Osteoblast (primary cell): ENCODE results near the gene MEGF10. TPM values are rescaled to one million over a fixed set of nuclear protein-coding genes. Genes with fewer than 3 reads are reported as not detected.

ENCODE experiments used
- DNase-seq: peaks from one replicate; pipeline ENCODE4 v3.0.0; 2011; ENCODE audit warnings: low spot score, mixed read lengths; ENCODE audit not compliant: insufficient read length; ENCODE audit errors: missing footprints
- H2AFZ ChIP-seq: 2 replicates; pipeline ENCODE4 v1.6.0; 2011; ENCODE audit warnings: mild to moderate bottlenecking, low read length
- H3K27ac ChIP-seq: 2 replicates; pipeline ENCODE4 v1.5.1; 2011; ENCODE audit warnings: mild to moderate bottlenecking, low read depth, low read length, moderate library complexity
- H3K27me3 ChIP-seq: 2 replicates; pipeline ENCODE4 v1.6.0; 2012; ENCODE audit warnings: mild to moderate bottlenecking, control low read depth, inconsistent platforms, low read length, moderate library complexity; ENCODE audit not compliant: insufficient read depth
- H3K36me3 ChIP-seq: 2 replicates; pipeline ENCODE4 v1.5.1; 2011; ENCODE audit warnings: mild to moderate bottlenecking, low read length, control low read depth, moderate library complexity; ENCODE audit not compliant: insufficient read depth
- H3K4me1 ChIP-seq: 2 replicates; pipeline ENCODE4 v1.5.1; 2011; ENCODE audit warnings: mild to moderate bottlenecking, low read length, control low read depth, moderate library complexity; ENCODE audit not compliant: insufficient read depth
- H3K4me2 ChIP-seq: 2 replicates; pipeline ENCODE4 v1.6.0; 2011; ENCODE audit warnings: mild to moderate bottlenecking, low read length; ENCODE audit not compliant: insufficient read depth
- H3K4me3 ChIP-seq: fragments of 200-600 bp; sonication (generic); 3 replicates; pipeline ENCODE4 v1.5.1; 2012; ENCODE audit warnings: mild to moderate bottlenecking, low read length, inconsistent platforms; ENCODE audit not compliant: insufficient read depth
- H3K79me2 ChIP-seq: 2 replicates; pipeline ENCODE4 v1.6.0; 2012; ENCODE audit warnings: mild to moderate bottlenecking, low read length, control low read depth, inconsistent platforms; ENCODE audit not compliant: insufficient read depth
- H3K9me3 ChIP-seq: 2 replicates; pipeline ENCODE4 v1.5.1; 2011; ENCODE audit warnings: low read depth, low read length, control low read depth
- H4K20me1 ChIP-seq: 2 replicates; pipeline ENCODE4 v1.6.0; 2012; ENCODE audit warnings: mild to moderate bottlenecking, low read length, control low read depth; ENCODE audit not compliant: insufficient read depth
- CTCF ChIP-seq: IDR thresholded peaks from 2 replicates; pipeline ENCODE4 v1.5.1; 2011; ENCODE audit warnings: mild to moderate bottlenecking, low read depth, low read length, moderate library complexity; ENCODE audit errors: extremely low read depth
- total RNA-seq: library from RNA; depleted of rRNA; stranded (reverse); fragments of >200 nt; gene quantifications from 2 replicates; pipeline ENCODE4 v1.2.3, GENCODE V29; 2012

Gene MEGF10
- total RNA-seq, 1 donor, result 1.4 TPM

- TF ChIP-seq CTCF, result no peak
- no peak overlapping the region for H2AFZ ChIP-seq
Measured at GRCh38 chr5:127415034-127415433, 124.4 kb downstream of the MEGF10 start.

GRCh38 chr5:127416906-127417305 is 126.3 kb downstream of the MEGF10 start:
- no peaks in the 10 kb centered on the region for H4K20me1 ChIP-seq
- no peak overlapping the region for H3K4me3 ChIP-seq
- no peaks in the 10 kb centered on the region for H3K79me2 ChIP-seq
- no peak overlapping the region for H3K27ac ChIP-seq
- no peak overlapping the region for H3K4me2 ChIP-seq
- DNase-seq, result peak; percentile 69
- H3K27me3 ChIP-seq, result peaks cover 4% of the 10 kb centered on the region
- H2AFZ ChIP-seq, result no peak overlapping the region
- no peaks in the 10 kb centered on the region for H3K36me3 ChIP-seq
- no peaks in the 10 kb centered on the region for H3K4me1 ChIP-seq
- H3K9me3 ChIP-seq, result no peaks in the 10 kb centered on the region
- TF ChIP-seq CTCF, result no peak

More at GRCh38 chr5:127415034-127415433, 124.4 kb downstream of the MEGF10 start:
- no peaks in the 10 kb centered on the region for H3K36me3 ChIP-seq
- H3K27ac ChIP-seq, result no peak overlapping the region
- no peak for DNase-seq
- no peak overlapping the region for H3K4me3 ChIP-seq
- no peaks in the 10 kb centered on the region for H3K4me1 ChIP-seq
- H3K27me3 ChIP-seq, result peaks cover 4% of the 10 kb centered on the region
- no peak overlapping the region for H3K4me2 ChIP-seq
- no peaks in the 10 kb centered on the region for H3K79me2 ChIP-seq
- H4K20me1 ChIP-seq, result no peaks in the 10 kb centered on the region
- no peaks in the 10 kb centered on the region for H3K9me3 ChIP-seq

GRCh38 chr5:127417528-127417927 is 126.9 kb downstream of the MEGF10 start:
- no peaks in the 10 kb centered on the region for H4K20me1 ChIP-seq
- H2AFZ ChIP-seq, result no peak overlapping the region
- H3K4me2 ChIP-seq, result no peak overlapping the region
- H3K36me3 ChIP-seq, result no peaks in the 10 kb centered on the region
- peaks cover 4% of the 10 kb centered on the region for H3K27me3 ChIP-seq
- H3K27ac ChIP-seq, result no peak overlapping the region
- no peaks in the 10 kb centered on the region for H3K9me3 ChIP-seq
- no peak for TF ChIP-seq CTCF
- no peaks in the 10 kb centered on the region for H3K79me2 ChIP-seq
- H3K4me1 ChIP-seq, result no peaks in the 10 kb centered on the region
- DNase-seq, result no peak
- H3K4me3 ChIP-seq, result no peak overlapping the region

- H4K20me1 ChIP-seq, result no peaks in the 10 kb centered on the region
- no peaks in the 10 kb centered on the region for H3K36me3 ChIP-seq
- H3K4me3 ChIP-seq, result no peak overlapping the region
- H2AFZ ChIP-seq, result no peak overlapping the region
- H3K27me3 ChIP-seq, result peaks cover 4% of the 10 kb centered on the region
- H3K9me3 ChIP-seq, result no peaks in the 10 kb centered on the region
- H3K79me2 ChIP-seq, result no peaks in the 10 kb centered on the region
- TF ChIP-seq CTCF, result no peak
- no peak overlapping the region for H3K4me2 ChIP-seq
- no peaks in the 10 kb centered on the region for H3K4me1 ChIP-seq
- H3K27ac ChIP-seq, result no peak overlapping the region
- DNase-seq, result no peak
Measured at GRCh38 chr5:127418367-127418766, 127.8 kb downstream of the MEGF10 start.
